WTC11 (cell line): ENCODE data around the gene ARHGAP6.

Experiments
- TF ChIP-seq, protein P1 (sequence below): sonication (generic); formaldehyde crosslinking; IDR thresholded peaks from 2 replicates; pipeline ENCODE4 v1.8.1; 2023; ENCODE audit warnings: mild to moderate bottlenecking, missing genetic modification reagents, moderate library complexity
- TF ChIP-seq, protein P2 (sequence below): sonication (generic); formaldehyde crosslinking; IDR thresholded peaks from 2 replicates; pipeline ENCODE4 v1.8.1; 2023; ENCODE audit warnings: mild to moderate bottlenecking, missing genetic modification reagents, moderate library complexity

DNA sequence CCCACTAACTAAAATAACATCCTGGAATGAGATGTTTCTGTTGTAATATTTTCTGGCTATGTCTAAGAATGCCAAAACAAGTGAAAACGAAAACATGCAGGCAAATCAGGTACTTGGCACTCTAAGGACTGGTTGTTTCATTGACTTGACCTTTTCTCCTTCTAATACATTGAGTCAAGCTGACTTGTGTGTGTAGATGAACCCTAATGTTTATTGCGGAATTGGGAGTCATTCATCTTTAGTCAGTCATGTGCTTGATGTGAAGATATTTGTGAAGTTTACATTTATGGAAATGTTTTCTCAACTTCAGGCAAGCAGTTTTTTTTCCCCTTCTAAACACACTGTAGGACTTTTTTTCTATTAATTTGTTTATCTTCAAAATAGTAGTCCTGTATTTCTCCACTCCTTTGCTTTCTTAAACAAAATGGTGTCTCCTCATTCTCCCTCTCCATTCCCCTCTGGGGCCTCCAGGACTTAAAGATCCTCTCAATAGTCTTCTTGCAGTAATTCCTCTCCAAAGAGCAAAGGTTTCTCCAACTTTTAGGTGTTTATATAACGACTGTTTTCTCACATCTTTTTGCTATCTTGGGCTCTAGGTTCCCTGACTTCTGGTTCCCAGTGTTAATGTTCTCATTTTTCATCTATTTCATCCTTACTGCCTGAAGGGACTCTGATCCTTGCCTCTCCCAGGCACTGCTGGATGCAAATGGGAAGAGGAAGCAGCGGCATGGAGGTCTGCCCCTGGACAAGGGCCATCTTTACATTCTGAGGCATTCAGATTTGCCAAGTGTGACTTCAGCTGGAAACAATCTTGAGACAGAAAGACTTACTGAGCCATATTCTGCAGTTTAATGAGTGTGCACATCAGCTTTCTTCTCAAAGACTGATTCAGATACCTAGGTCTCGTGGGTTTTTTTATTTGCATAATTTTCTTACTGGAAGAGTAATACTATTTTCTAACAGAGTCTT, 166.4 kb downstream of the ARHGAP6 start:
- TF ChIP-seq, protein P1, sequence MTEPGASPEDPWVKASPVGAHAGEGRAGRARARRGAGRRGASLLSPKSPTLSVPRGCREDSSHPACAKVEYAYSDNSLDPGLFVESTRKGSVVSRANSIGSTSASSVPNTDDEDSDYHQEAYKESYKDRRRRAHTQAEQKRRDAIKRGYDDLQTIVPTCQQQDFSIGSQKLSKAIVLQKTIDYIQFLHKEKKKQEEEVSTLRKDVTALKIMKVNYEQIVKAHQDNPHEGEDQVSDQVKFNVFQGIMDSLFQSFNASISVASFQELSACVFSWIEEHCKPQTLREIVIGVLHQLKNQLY (CRISPR knock-in tag) = no peak
- TF ChIP-seq, protein P2, sequence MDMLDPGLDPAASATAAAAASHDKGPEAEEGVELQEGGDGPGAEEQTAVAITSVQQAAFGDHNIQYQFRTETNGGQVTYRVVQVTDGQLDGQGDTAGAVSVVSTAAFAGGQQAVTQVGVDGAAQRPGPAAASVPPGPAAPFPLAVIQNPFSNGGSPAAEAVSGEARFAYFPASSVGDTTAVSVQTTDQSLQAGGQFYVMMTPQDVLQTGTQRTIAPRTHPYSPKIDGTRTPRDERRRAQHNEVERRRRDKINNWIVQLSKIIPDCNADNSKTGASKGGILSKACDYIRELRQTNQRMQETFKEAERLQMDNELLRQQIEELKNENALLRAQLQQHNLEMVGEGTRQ (CRISPR knock-in tag) = no peak
